PC-3 (cell line): ENCODE results near the gene CNTNAP2. TPM values are rescaled to one million over a fixed set of nuclear protein-coding genes. Genes with fewer than 3 reads are reported as not detected.

Source experiments
- ATAC-seq: fragments of 200-7000 bp; cut with Tn5 transposase; 2 replicates; pipeline ENCODE4 v1.9.1; 2020; ENCODE audit warnings: mild to moderate bottlenecking, moderate library complexity
- BruUV-seq: library from RNA; stranded (reverse); fragments of 400-500 nt; replicated peaks from 2 replicates; lab custom pipeline; 2021; lab: Mats Ljungman, UMichigan
- CTCF ChIA-PET: fragments of 300-600 bp; sonication (Branson Sonifier 250); formaldehyde crosslinking; loops from one replicate; lab custom pipeline; 2022; ENCODE audit warnings: antibody characterized with exemption; lab: Charles Lee
- POLR2A ChIA-PET: fragments of 300-600 bp; sonication (Branson Sonifier 250); formaldehyde crosslinking; loops from one replicate; lab custom pipeline; 2022; ENCODE audit warnings: antibody characterized with exemption; ENCODE audit not compliant: unreplicated experiment; lab: Charles Lee
- DNase-seq: peaks from one replicate; pipeline ENCODE4 v3.0.0-alpha.2; 2015
- H2AFZ ChIP-seq: fragments of 300-600 bp; sonication (generic); 2 replicates; pipeline ENCODE4 v1.6.0; 2016; ENCODE audit warnings: antibody characterized with exemption, low read length
- H3F3A ChIP-seq: fragments of 300-600 bp; sonication (generic); one replicate; pipeline ENCODE4 v1.6.0; 2017; ENCODE audit warnings: antibody characterized with exemption, low read length, control low read depth, mild to moderate bottlenecking; ENCODE audit not compliant: unreplicated experiment
- H3K27ac ChIP-seq: fragments of 300-600 bp; sonication (generic); 2 replicates; pipeline ENCODE4 v1.5.1; 2016; ENCODE audit warnings: mild to moderate bottlenecking, low read length
- H3K27me3 ChIP-seq: fragments of 300-600 bp; sonication (generic); 2 replicates; pipeline ENCODE4 v1.6.1; 2016; ENCODE audit warnings: low read length, mixed read lengths
- H3K36me3 ChIP-seq: fragments of 300-600 bp; sonication (generic); 2 replicates; pipeline ENCODE4 v1.6.1; 2016; ENCODE audit warnings: low read depth, mixed run types, low read length, mixed read lengths
- H3K4me1 ChIP-seq: fragments of 300-600 bp; sonication (generic); 2 replicates; pipeline ENCODE4 v1.5.1; 2016; ENCODE audit warnings: low read length; ENCODE audit not compliant: insufficient read depth
- H3K4me2 ChIP-seq: fragments of 300-600 bp; sonication (generic); 2 replicates; pipeline ENCODE4 v1.6.0; 2016; ENCODE audit warnings: low read length
- H3K4me3 ChIP-seq: fragments of 300-600 bp; sonication (generic); 2 replicates; pipeline ENCODE4 v1.5.1; 2016; ENCODE audit warnings: mild to moderate bottlenecking, low read length, mixed read lengths
- H3K79me2 ChIP-seq: fragments of 300-600 bp; sonication (generic); 2 replicates; pipeline ENCODE4 v1.6.1; 2017; ENCODE audit warnings: low read length, mixed read lengths
- H3K9ac ChIP-seq: fragments of 300-600 bp; sonication (generic); 2 replicates; pipeline ENCODE4 v1.6.0; 2016; ENCODE audit warnings: mild to moderate bottlenecking, low read length
- H3K9me2 ChIP-seq: fragments of 300-600 bp; sonication (generic); replicated peaks from 2 replicates; pipeline ENCODE4 v1.6.1; 2016; ENCODE audit warnings: mixed run types, low read length, mixed read lengths
- H3K9me3 ChIP-seq: fragments of 300-600 bp; sonication (generic); 2 replicates; pipeline ENCODE4 v1.6.1; 2016; ENCODE audit warnings: low read length, mixed read lengths
- H4K20me1 ChIP-seq: fragments of 300-600 bp; sonication (generic); 2 replicates; pipeline ENCODE4 v1.6.1; 2016; ENCODE audit warnings: low read length, mixed read lengths
- CTCF ChIP-seq: fragments of 300-600 bp; sonication (generic); conservative IDR thresholded peaks from 2 replicates; pipeline ENCODE4 v1.5.1; 2017; ENCODE audit warnings: antibody characterized with exemption, low read depth, mild to moderate bottlenecking, low read length
- EZH2 ChIP-seq: fragments of 300-600 bp; sonication (generic); IDR thresholded peaks from one replicate; pipeline ENCODE4 v1.6.1; 2017; ENCODE audit warnings: antibody characterized with exemption, mild to moderate bottlenecking, low read length; ENCODE audit not compliant: unreplicated experiment
- EZH2phosphoT487 ChIP-seq: fragments of 300-600 bp; sonication (generic); IDR thresholded peaks from 2 replicates; pipeline ENCODE4 v1.6.1; 2018; ENCODE audit warnings: mild to moderate bottlenecking, antibody characterized with exemption, low read length, borderline replicate concordance
- intact Hi-C: fragments of 100-400 bp; cut with micrococcal nuclease; formaldehyde crosslinking; loops from 2 replicates; pipeline ENCODE4 v1.9.0; 2023
- total RNA-seq: library from RNA; depleted of rRNA; stranded (reverse); fragments of >200 nt; gene quantifications from 2 replicates; pipeline ENCODE4 v1.2.3, GENCODE V29; 2014

Gene CNTNAP2
- total RNA-seq, 1 experiment from 2014 or later, result 1.5 TPM

DNA sequence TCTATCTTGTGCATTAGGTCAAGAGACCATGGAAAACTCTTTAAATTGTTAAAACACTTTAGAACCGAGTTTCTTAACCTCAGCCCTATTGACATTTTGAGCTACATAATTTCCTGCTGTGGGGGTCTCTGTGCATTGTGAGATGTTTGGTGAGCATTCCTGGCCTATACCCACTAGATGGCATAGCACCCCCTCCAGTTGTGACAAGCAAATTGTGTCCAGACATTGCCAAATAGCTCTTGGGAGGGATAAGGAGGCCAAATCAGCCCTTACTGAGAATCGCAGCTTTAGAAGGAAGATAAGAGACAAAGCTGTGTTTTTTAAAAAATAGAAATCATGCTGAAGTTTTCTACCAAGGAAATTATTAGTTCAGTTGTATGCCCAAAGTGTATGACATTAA lies 1315.5 kb downstream of the CNTNAP2 start:
- intact Hi-C loops, result loop anchor here (1.0 to 10.0 kb wide), 2 partner anchors 353 to 652 kb away; no protein-coding TSS in a partner anchor
- peak; percentile 26; the same call in 1 of the 2 replicates for ATAC-seq
- no peaks in the 10 kb centered on the region for H3K79me2 ChIP-seq
- ChIA-PET CTCF (interaction anchor here (0.6 to 0.7 kb wide), 2 partner anchors 64 to 79 kb away, joined by 3 read pairs; no protein-coding TSS in a partner anchor), POLR2A (interaction anchor here (0.6 kb wide), 1 partner anchor 104 kb away, joined by 4 read pairs; no protein-coding TSS in a partner anchor)
- peaks cover 17% of the 10 kb centered on the region for H3K4me1 ChIP-seq
- H4K20me1 ChIP-seq, result no peaks in the 10 kb centered on the region
- H3F3A ChIP-seq, result no peaks in the 10 kb centered on the region
- H3K4me2 ChIP-seq, result no peak overlapping the region
- H3K9ac ChIP-seq, result no peak overlapping the region
- TF ChIP-seq CTCF, result peak; percentile 74
- no peak for TF ChIP-seq EZH2
- peak; percentile 56 for DNase-seq
- H3K9me3 ChIP-seq, result no peaks in the 10 kb centered on the region
- H2AFZ ChIP-seq, result no peak overlapping the region
- no TSS peak for BruUV-seq
- H3K36me3 ChIP-seq, result no peaks in the 10 kb centered on the region
- no peaks in the 10 kb centered on the region for H3K27me3 ChIP-seq
- no peak overlapping the region for H3K27ac ChIP-seq
- no peak overlapping the region for H3K4me3 ChIP-seq
- H3K9me2 ChIP-seq, result no peaks in the 10 kb centered on the region

GRCh38 chr7:147432576-147432975 lies 1316.0 kb downstream of the CNTNAP2 start:
- no peak for ATAC-seq
- no peak overlapping the region for H2AFZ ChIP-seq
- H3K4me3 ChIP-seq, result no peak overlapping the region
- no peaks in the 10 kb centered on the region for H3K27me3 ChIP-seq
- H3K9ac ChIP-seq, result no peak overlapping the region
- H3K4me1 ChIP-seq, result peaks cover 12% of the 10 kb centered on the region
- intact Hi-C loops, result loop anchor here (1.0 to 10.0 kb wide), 2 partner anchors 352 to 652 kb away; no protein-coding TSS in a partner anchor
- H4K20me1 ChIP-seq, result no peaks in the 10 kb centered on the region
- H3K9me3 ChIP-seq, result no peaks in the 10 kb centered on the region
- H3F3A ChIP-seq, result no peaks in the 10 kb centered on the region
- POLR2A ChIA-PET, result interaction anchor here (0.6 kb wide), 1 partner anchor 105 kb away, joined by 4 read pairs; no protein-coding TSS in a partner anchor
- no peak for TF ChIP-seq CTCF
- no peak for TF ChIP-seq EZH2
- no peak for TF ChIP-seq EZH2phosphoT487
- DNase-seq, result no peak
- BruUV-seq, result no TSS peak
- no peaks in the 10 kb centered on the region for H3K36me3 ChIP-seq
- no peaks in the 10 kb centered on the region for H3K79me2 ChIP-seq
- CTCF ChIA-PET, result interaction anchor here (0.6 kb wide), 1 partner anchor 64 kb away, joined by 3 read pairs; no protein-coding TSS in a partner anchor
- H3K9me2 ChIP-seq, result no peaks in the 10 kb centered on the region
- H3K4me2 ChIP-seq, result no peak overlapping the region
- no peak overlapping the region for H3K27ac ChIP-seq

GRCh38 chr7:147436718-147437117 lies 1320.1 kb downstream of the CNTNAP2 start:
- POLR2A ChIA-PET, result interaction anchor here (0.5 kb wide), 1 partner anchor 237 kb away, joined by 7 read pairs; no protein-coding TSS in a partner anchor
- no peaks in the 10 kb centered on the region for H3K4me1 ChIP-seq
- no peak overlapping the region for H3K4me2 ChIP-seq
- no peak overlapping the region for H2AFZ ChIP-seq
- no TSS peak for BruUV-seq
- H3K79me2 ChIP-seq, result no peaks in the 10 kb centered on the region
- H3F3A ChIP-seq, result no peaks in the 10 kb centered on the region
- intact Hi-C loops, result loop anchor here (10.0 kb wide), 1 partner anchor 348 kb away; no protein-coding TSS in a partner anchor
- H3K27ac ChIP-seq, result no peak overlapping the region
- CTCF ChIA-PET, result no interaction called here
- no peak overlapping the region for H3K4me3 ChIP-seq
- H3K27me3 ChIP-seq, result no peaks in the 10 kb centered on the region
- no peak overlapping the region for H3K9ac ChIP-seq
- H3K9me3 ChIP-seq, result no peaks in the 10 kb centered on the region
- DNase-seq, result no peak
- ATAC-seq, result no peak
- H3K9me2 ChIP-seq, result no peaks in the 10 kb centered on the region
- H4K20me1 ChIP-seq, result no peaks in the 10 kb centered on the region
- TF ChIP-seq CTCF (no peak), EZH2phosphoT487 (no peak), EZH2 (no peak)
- H3K36me3 ChIP-seq, result no peaks in the 10 kb centered on the region; the same call in 1 of the 2 replicates
